Gastrocnemius medialis (tissue), 4 donors: ENCODE measurements around the gene KRT4. TPM values are rescaled to one million over a fixed set of nuclear protein-coding genes. Genes with fewer than 3 reads are reported as not detected.

Source experiments
- ATAC-seq, 2 donors: fragments of 150-250 bp; one replicate each; pipeline ENCODE4 v1.9.1; 2016
- DNase-seq, 2 donors: peaks; one replicate each; pipeline ENCODE4 v3.0.0-alpha.2; 2019
- H3K27ac ChIP-seq, 4 donors: fragments of 200-600 bp; sonication (generic); 1 replicate in 1 of 4; 2 replicates in 3 of 4; pipeline ENCODE4 v1.5.1; 2016 to 2018; ENCODE audit warnings: mild to moderate bottlenecking in 2 of 4, moderate library complexity in 1 of 4
- H3K27me3 ChIP-seq, 3 donors: fragments of 200-600 bp; sonication (generic) in 2 of 3; 1 replicate in 1 of 3; 2 replicates in 2 of 3; pipeline versions ENCODE4 v1.5.1 to v1.6.0; 2016 to 2019; ENCODE audit warnings: mild to moderate bottlenecking in 1 of 3, moderate library complexity in 1 of 3
- H3K36me3 ChIP-seq, 2 donors: fragments of 200-600 bp; sonication (generic) in 1 of 2; one replicate each; pipeline ENCODE4 v1.5.1; 2017 to 2018
- H3K4me1 ChIP-seq, 2 donors: fragments of 200-600 bp; sonication (generic) in 1 of 2; one replicate each; pipeline ENCODE4 v1.5.1; 2016 to 2017; ENCODE audit warnings: mild to moderate bottlenecking in 2 of 2
- H3K4me3 ChIP-seq, 4 donors: fragments of 200-600 bp; sonication (generic) in 3 of 4; 1 replicate in 1 of 4; 2 replicates in 3 of 4; pipeline ENCODE4 v1.5.1; 2016 to 2019; ENCODE audit warnings: mild to moderate bottlenecking in 2 of 4
- H3K9me3 ChIP-seq, 3 donors: fragments of 200-600 bp; sonication (generic) in 2 of 3; 1 replicate in 1 of 3; 2 replicates in 2 of 3; pipeline ENCODE4 v1.5.1; 2016 to 2019
- POLR2A ChIP-seq, 2 donors: fragments of 450-650 bp; IDR thresholded peaks; one replicate each; pipeline ENCODE4 v1.6.1; 2017; ENCODE audit warnings: antibody characterized with exemption in 2 of 2, mild to moderate bottlenecking in 2 of 2, moderate library complexity in 2 of 2
- in situ Hi-C, 4 donors: fragments of 200-750 bp; cut with MboI; loops; one replicate each; pipeline versions ENCODE4 v1.15.0 to v1.8.0; 2017; ENCODE audit warnings: low sequenced_read_pairs in 4 of 4
- intact Hi-C: fragments of 100-400 bp; cut with DNase I; formaldehyde crosslinking; loops from one replicate; pipeline ENCODE4 v1.15.1; 2023; ENCODE audit warnings: low total_unique reads
- total RNA-seq, 4 donors: library from RNA; depleted of rRNA; stranded (reverse); fragments of >200 nt; gene quantifications; one replicate each; pipeline versions ENCODE4 v1.1.0 to v1.2.3, GENCODE V29; 2016
- TF ChIP-seq, protein P1 (sequence below), 5 experiments: fragments of 450-650 bp in 3 of 5; fragments of 200-600 bp in 2 of 5; sonication (generic) in 2 of 5; IDR thresholded peaks in 4 of 5; conservative IDR thresholded peaks in 1 of 5; 1 replicate in 4 of 5; 2 replicates in 1 of 5; pipeline ENCODE4 v1.5.1; 2016 to 2019; ENCODE audit warnings: antibody characterized with exemption in 5 of 5, mild to moderate bottlenecking in 3 of 5, moderate library complexity in 3 of 5

KRT4 gene
- total RNA-seq, 4 donors from 2014 or later, result not detected

DNA sequence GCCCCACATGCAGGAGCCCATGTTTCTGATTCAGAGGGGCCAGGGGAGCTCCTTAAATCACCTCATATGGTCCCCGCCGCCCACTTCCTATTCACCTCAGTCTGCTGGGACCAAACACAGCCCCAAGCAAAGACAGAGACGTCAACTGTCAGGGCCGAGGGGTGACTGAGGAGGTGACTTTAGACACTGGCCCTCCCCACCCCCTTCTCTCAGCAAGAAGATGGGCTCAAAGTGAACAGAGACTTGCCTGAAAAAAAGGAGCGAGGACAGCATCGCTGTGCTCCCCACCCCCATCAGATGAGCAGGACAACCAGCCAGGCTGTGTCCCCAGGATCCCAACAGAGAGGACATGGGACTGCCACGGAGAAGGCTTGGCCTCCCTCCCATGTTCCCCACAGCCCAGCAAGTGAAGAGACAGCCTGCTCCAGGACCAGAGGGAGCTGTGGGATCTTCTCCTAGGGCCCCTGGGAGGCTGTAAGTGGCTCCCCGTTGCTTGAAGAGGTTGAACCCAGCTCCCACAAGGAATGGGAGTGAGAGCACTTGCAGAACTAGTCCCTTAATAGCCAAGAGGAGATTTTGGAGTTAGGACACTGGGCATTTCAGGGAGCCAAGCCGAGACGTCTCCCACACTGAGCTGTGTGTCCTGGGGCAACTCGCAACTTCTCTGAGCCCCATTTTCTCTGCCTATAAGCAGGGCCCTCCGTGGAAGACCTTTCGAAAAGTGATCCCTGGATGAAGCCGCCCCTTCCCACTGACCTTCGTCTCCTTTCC, 21.5 kb upstream of the KRT4 start:
- ATAC-seq, result no peak
- Histone ChIP-seq H3K36me3 (no peaks in the 10 kb centered on the region), H3K4me3 (no peak overlapping the region), H3K9me3 (no peaks in the 10 kb centered on the region), H3K4me1 (no peaks in the 10 kb centered on the region), H3K27me3 (peaks cover 0 to 2% (median 0%) of the 10 kb centered on the region in 3 donors), H3K27ac (no peak overlapping the region)
- TF ChIP-seq, protein P1, sequence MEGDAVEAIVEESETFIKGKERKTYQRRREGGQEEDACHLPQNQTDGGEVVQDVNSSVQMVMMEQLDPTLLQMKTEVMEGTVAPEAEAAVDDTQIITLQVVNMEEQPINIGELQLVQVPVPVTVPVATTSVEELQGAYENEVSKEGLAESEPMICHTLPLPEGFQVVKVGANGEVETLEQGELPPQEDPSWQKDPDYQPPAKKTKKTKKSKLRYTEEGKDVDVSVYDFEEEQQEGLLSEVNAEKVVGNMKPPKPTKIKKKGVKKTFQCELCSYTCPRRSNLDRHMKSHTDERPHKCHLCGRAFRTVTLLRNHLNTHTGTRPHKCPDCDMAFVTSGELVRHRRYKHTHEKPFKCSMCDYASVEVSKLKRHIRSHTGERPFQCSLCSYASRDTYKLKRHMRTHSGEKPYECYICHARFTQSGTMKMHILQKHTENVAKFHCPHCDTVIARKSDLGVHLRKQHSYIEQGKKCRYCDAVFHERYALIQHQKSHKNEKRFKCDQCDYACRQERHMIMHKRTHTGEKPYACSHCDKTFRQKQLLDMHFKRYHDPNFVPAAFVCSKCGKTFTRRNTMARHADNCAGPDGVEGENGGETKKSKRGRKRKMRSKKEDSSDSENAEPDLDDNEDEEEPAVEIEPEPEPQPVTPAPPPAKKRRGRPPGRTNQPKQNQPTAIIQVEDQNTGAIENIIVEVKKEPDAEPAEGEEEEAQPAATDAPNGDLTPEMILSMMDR (IDR thresholded peaks at IDR 0.05 in 4 of 5, conservative IDR thresholded peaks at IDR 0.05 in 1 of 5), result no peak
- no peak for TF ChIP-seq POLR2A (IDR thresholded peaks at IDR 0.05)
- in situ Hi-C loops, result no loop called here
- intact Hi-C loops, result no loop called here
- DNase-seq, result no peak

DNA sequence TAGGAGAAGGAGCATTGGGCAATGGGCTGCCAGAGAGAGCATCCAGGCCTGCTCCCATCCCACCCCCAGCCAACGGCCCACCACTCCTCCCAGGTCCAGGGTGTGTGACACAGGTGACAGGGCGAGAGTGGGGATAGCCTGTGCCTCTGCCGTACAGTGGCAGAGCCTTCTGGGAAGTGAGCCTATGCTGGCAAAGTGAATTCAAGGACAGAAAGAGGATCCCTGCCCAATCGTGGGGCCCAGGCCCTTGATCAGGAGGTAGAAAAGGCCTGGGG, 20.7 kb upstream of the KRT4 start:
- DNase-seq, result no peak
- Histone ChIP-seq H3K36me3 (no peaks in the 10 kb centered on the region), H3K9me3 (no peaks in the 10 kb centered on the region), H3K4me3 (no peak overlapping the region), H3K4me1 (no peaks in the 10 kb centered on the region), H3K27ac (no peak overlapping the region), H3K27me3 (peaks cover 0 to 2% (median 0%) of the 10 kb centered on the region in 3 donors)
- TF ChIP-seq, protein P1 (IDR thresholded peaks at IDR 0.05 in 4 of 5, conservative IDR thresholded peaks at IDR 0.05 in 1 of 5), result no peak
- TF ChIP-seq POLR2A (IDR thresholded peaks at IDR 0.05), result no peak
- in situ Hi-C loops (no loop called here), intact Hi-C loops (no loop called here)
- ATAC-seq, result no peak

DNA sequence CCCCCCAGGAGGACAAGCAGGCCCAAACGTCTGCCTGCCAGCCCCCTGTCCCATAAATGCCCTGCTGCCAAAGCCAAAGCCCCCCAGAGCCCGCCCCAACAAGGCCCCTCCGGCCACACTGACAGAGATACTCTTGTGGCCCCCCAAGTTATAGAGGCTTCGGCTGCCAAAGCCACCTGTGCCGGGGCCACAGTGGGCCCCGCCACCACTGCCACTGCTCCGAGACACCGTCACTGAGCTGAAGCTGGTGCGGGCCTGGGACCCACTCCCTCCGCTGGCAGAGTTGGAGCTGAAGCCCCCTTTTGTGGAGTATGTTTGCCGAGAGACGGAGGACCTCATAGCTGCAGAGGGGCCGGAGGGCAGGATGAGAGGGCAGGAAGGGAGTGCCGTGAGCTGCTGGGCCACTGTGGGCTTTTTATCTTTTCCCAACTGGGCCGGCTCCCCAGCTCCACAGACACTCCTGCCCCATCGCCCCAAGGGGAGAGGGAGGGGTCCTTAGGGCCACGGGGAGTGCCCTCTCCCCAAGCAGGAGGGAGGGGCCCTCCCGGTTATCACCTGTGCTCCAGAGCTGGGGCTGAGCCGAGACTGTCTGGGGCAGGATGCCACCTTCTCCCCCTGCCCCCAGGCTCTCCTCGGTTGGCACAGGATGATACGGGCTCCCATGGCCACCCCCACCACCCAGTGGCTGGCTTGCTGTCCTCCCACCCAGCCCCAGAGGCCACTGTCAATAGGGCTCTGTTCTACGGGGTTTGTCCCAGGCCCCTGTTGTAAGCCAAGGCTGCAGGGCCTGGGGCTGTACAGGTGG, 20.2 kb upstream of the KRT4 start, which contains the start of gene KRT79:
Gene KRT79, minus strand, starts transcription at position 390 of the 805 bp plus-strand sequence. Its CDS starts 51 bp downstream, at position 339.
- Histone ChIP-seq H3K27me3 (peaks cover 0 to 2% (median 0%) of the 10 kb centered on the region in 3 donors), H3K36me3 (no peaks in the 10 kb centered on the region), H3K27ac (no peak within 1 kb of the TSS), H3K4me3 (no peak within 1 kb of the TSS), H3K4me1 (no peaks in the 10 kb centered on the region), H3K9me3 (no peaks in the 10 kb centered on the region)
- no peak for ATAC-seq
- intact Hi-C loops, result no loop called here
- in situ Hi-C loops, result no loop called here
- TF ChIP-seq POLR2A (IDR thresholded peaks at IDR 0.05), result no peak
- TF ChIP-seq, protein P1 (IDR thresholded peaks at IDR 0.05 in 4 of 5, conservative IDR thresholded peaks at IDR 0.05 in 1 of 5), result no peak
- no peak for DNase-seq

DNA sequence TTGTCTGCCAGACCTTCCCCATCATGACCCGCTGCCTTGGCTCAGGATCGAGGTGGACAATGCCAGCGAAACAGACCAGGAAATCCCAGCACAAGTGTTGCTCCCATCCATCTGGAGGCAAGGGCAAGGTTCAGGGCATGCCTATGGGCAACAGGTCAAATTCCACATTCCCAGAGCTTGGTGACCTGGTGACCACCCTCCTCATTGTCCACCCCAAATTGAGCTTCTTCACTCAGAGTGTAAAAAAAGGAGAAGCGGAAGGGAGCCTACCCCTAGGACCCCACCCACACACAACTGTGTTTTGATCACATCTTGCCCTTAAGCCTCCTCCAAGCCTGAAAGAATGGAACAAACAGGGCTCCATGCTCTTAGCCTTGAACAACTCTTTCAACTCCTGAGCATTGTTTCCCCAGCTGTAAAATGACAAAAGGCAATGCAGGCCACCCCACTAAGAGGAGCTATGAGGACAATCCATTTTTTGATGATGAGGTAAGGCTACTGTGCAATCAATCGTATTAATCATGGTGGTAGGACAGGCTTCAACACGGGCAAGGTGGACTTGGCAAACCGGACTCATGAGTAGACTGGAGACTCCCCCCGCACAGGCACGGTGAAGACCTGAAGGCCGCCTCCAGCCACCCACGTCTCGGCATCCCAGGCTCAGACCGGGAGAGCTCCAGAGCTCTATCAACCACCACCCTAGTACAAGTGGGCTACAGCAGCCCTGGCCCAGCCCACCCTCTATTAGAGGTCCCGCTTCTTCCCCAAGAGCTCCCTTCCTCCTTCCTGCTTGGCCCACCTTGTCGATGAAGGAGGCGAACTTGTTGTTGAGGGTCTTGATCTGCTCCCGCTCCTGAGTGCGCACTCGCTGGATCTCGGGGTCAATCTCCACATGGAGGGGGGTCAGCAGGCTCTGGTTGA, 19.3 kb upstream of the KRT4 start:
- DNase-seq, result no peak

More for the DNA sequence above, 19.3 kb upstream of the KRT4 start:
- Histone ChIP-seq H3K36me3 (no peaks in the 10 kb centered on the region), H3K4me1 (no peaks in the 10 kb centered on the region), H3K9me3 (no peaks in the 10 kb centered on the region), H3K4me3 (no peak overlapping the region), H3K27me3 (peaks cover 0 to 2% (median 0%) of the 10 kb centered on the region in 3 donors), H3K27ac (no peak overlapping the region)
- intact Hi-C loops (no loop called here), in situ Hi-C loops (no loop called here)
- TF ChIP-seq, protein P1 (IDR thresholded peaks at IDR 0.05 in 4 of 5, conservative IDR thresholded peaks at IDR 0.05 in 1 of 5), result no peak
- TF ChIP-seq POLR2A (IDR thresholded peaks at IDR 0.05), result no peak
- no peak for ATAC-seq
